Transverse colon (tissue), 4 donors: ENCODE data around the gene GGT5.

Experiments
- EP300 ChIP-seq: sonication (generic); formaldehyde crosslinking; IDR thresholded peaks from one replicate; pipeline ENCODE4 v1.6.1; 2017; ENCODE audit warnings: antibody characterized with exemption, low read depth
- POLR2AphosphoS5 ChIP-seq, 3 donors: sonication (generic); formaldehyde crosslinking; IDR thresholded peaks; one replicate each; pipeline ENCODE4 v1.6.1; 2016; ENCODE audit warnings: antibody characterized with exemption in 3 of 3
- TF ChIP-seq, protein P1 (sequence below), 5 experiments: fragments of 200-600 bp in 3 of 5; fragments of 450-650 bp in 2 of 5; sonication (generic) in 3 of 5; IDR thresholded peaks; 1 replicate in 2 of 5; 2 replicates in 3 of 5; pipeline ENCODE4 v1.5.1; 2016 to 2017; ENCODE audit warnings: antibody characterized with exemption in 5 of 5, inconsistent platforms in 3 of 5, mild to moderate bottlenecking in 2 of 5, moderate library complexity in 1 of 5

DNA sequence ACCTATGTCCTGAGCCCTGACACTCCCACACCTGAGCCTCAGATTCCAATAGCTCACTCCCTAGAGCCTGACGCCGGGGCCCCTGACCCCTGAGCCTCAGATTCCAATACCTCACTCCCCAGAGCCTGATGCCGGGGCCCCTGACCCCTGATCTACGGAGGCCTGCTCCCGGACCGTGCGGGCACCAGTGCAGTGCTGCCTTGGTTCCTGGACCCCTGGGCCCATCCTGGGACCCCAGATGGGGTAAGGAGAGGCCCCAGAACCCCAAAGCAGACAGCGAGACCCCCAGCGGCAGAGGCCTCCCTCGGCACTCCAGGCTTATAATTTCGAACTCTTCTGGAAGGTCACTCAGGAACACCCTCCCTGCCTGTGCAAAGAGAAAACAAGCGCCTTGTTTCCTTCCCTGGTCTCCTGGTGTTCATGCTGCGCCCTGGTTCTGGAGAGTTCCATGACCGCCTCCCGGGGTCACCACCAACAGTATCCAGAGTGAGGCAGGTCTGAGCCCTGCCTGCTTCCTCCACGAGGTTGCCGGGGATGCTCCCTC is 56.1 kb downstream of the GGT5 start:
- no peak for TF ChIP-seq EP300
- TF ChIP-seq, protein P1, sequence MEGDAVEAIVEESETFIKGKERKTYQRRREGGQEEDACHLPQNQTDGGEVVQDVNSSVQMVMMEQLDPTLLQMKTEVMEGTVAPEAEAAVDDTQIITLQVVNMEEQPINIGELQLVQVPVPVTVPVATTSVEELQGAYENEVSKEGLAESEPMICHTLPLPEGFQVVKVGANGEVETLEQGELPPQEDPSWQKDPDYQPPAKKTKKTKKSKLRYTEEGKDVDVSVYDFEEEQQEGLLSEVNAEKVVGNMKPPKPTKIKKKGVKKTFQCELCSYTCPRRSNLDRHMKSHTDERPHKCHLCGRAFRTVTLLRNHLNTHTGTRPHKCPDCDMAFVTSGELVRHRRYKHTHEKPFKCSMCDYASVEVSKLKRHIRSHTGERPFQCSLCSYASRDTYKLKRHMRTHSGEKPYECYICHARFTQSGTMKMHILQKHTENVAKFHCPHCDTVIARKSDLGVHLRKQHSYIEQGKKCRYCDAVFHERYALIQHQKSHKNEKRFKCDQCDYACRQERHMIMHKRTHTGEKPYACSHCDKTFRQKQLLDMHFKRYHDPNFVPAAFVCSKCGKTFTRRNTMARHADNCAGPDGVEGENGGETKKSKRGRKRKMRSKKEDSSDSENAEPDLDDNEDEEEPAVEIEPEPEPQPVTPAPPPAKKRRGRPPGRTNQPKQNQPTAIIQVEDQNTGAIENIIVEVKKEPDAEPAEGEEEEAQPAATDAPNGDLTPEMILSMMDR (IDR thresholded peaks at IDR 0.05) = no peak
- no peak for TF ChIP-seq POLR2AphosphoS5 (IDR thresholded peaks at IDR 0.05)
